HG03432 (cell line): ENCODE results near the gene TXN2.
A peak's percentile ranks its signal among the peaks of the same experiment; 100 is the strongest.
"Not testable (repeated sequence)": the region's sequence is repeated elsewhere in the genome, so short reads cannot be mapped to it uniquely, and the experiment has no call there.

ENCODE experiments used
- ATAC-seq: cut with Tn5 transposase; IDR thresholded peaks from one replicate; pipeline ENCODE4 v1.9.1; 2021; ENCODE audit warnings: mild to moderate bottlenecking, moderate library complexity; ENCODE audit not compliant: unreplicated experiment

Gene TXN2

GRCh38 chr22:36456464-36456845, 25.0 kb downstream of the TXN2 start:
- ATAC-seq: no peak

DNA sequence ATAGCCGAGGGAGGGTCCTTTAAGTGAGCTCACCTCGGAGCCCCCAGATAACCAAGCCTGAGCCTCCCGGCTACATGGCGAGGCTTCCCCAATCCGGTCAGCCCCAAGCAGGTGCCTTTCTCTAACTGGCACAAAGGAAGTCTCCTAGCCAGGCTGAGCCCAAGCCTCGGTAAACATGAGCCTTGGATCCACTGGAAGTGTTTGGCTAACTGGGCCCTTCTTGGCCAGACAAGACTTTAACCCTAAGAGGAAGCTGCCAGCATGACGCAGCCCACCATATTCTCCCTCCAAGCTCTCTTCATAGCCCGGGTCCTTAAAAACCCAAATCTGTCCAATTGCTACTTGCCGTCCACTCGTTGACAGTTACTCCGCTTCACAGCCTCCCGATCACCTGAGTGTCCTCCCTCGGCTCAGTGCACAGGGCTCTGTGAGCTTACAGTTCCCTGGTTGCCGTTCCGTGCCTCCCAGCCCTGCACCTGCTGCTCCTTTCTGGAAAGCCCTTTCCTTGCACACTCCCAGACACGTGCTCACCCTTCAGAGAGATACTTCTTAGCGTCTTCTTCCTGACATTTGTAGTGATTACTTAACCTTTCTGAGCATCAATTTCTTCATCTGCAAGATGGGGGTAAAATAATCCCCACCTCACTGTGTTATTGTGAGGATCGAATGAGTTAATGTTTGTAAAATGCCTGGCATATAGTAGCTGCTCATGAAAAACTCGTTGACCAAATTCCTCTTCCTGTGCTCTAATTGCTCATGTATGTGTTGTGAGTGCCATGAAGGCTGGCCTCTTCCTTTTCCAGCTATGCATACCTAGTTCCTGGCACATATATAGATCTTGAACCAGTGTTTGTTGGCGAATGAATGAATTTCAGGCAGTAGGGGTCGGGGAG, 25.6 kb downstream of the TXN2 start:
- ATAC-seq: no peak

GRCh38 chr22:36454916-36455570, 26.4 kb downstream of the TXN2 start:
- ATAC-seq: peak; percentile 68

GRCh38 chr22:36453855-36454378, 27.5 kb downstream of the TXN2 start:
- ATAC-seq: no peak

GRCh38 chr22:36452978-36453607, 28.3 kb downstream of the TXN2 start:
- not testable (repeated sequence) for ATAC-seq

GRCh38 chr22:36452250-36452977, 29.0 kb downstream of the TXN2 start:
- ATAC-seq: no peak

DNA sequence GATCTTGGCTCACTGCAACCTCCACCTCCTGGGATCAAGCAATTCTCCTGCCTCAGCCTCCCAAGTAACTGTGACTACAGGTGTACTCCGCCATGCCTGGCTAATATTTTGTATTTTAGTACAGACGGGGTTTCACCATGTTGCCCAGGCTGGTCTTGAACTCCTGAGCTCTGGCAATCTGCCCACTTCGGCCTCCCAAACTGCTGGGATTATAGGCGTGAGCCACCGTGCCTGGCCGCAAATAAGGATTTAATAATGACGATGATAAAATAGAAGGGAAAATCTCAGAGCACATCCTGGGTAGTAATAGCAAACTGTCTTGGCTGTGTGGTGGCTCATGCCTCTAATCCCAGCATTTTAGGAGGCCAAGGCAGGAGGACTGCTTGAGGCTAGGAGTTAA, 30.5 kb downstream of the TXN2 start:
- not testable (repeated sequence) for ATAC-seq

DNA sequence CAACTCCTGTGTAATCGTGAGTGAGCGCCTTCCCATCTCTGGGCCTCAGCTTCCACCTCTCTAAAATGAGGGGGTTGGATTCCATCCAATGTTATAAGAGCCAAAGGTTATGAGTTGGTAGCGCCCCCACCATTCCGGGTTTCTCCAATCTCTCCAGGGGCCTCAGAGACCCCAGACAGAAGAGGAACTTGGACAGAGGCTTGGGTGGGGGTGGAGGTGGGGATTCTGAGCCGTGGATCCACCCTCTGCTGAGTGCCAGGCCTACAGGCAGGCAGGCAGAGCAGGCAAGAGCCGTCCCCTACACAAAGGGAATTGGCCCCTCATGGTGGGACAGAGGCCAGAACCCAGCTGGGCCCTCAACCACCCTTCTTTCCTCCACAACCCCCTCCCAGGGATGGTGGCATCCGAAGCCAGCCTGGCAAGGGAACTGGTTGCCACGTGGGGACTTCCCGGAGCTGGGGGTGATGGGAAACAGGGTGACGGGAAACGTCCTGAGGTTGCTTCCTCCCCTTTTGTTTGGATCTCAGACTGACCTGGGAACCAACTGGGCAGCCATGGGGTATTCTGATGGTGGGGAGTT, 31.8 kb downstream of the TXN2 start:
- no peak for ATAC-seq

DNA sequence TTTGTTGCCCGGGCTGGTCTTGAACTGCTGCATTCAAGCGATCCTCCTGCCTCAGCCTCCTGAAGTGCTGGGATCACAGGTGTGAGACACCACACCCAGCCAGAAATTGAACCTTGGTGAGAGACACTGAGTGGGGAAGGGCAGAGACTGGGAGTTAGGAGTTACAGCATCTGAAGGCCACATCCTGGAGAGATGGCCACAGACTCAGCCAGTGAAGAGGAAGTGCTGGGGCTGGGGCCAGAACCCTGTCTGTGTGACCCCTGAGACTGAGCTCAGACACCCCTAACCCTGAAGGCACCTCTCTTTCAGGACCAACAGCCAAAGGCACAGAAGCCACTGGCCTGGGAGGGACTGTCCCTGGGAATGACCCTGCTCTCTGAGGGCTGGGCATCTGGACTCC, 33.8 kb downstream of the TXN2 start:
- no peak for ATAC-seq

DNA sequence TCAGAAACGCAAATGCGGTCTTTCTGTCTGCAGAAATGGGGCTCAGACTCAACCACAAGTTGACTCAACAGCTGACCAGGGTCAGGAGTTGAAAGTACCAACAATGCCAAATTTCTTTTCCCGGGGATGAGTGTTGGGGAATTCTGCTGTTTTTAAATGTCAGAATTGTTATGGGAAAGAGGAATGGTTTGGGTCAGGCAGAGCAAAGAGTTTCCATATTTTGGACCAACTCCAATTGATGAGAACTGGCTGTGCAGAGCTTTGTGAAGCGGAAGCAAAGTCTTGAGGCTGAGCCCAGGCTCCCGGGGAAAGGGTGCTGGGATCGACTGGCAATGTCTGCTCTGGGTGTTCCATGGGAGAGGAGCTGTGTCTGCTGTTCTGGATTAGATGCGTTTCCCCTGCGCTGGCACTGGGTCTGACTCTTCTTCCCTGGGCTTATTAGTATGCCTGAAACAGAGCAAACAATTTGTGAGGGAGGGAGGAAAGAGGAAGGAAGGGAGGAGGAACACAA, 36.2 kb downstream of the TXN2 start:
- ATAC-seq: no peak

- no peak for ATAC-seq
Observed at GRCh38 chr22:36443198-36443770, 38.2 kb downstream of the TXN2 start.

GRCh38 chr22:36442506-36443197, 38.8 kb downstream of the TXN2 start:
- no peak for ATAC-seq

GRCh38 chr22:36440429-36441002, 40.9 kb downstream of the TXN2 start:
- ATAC-seq: no peak

DNA sequence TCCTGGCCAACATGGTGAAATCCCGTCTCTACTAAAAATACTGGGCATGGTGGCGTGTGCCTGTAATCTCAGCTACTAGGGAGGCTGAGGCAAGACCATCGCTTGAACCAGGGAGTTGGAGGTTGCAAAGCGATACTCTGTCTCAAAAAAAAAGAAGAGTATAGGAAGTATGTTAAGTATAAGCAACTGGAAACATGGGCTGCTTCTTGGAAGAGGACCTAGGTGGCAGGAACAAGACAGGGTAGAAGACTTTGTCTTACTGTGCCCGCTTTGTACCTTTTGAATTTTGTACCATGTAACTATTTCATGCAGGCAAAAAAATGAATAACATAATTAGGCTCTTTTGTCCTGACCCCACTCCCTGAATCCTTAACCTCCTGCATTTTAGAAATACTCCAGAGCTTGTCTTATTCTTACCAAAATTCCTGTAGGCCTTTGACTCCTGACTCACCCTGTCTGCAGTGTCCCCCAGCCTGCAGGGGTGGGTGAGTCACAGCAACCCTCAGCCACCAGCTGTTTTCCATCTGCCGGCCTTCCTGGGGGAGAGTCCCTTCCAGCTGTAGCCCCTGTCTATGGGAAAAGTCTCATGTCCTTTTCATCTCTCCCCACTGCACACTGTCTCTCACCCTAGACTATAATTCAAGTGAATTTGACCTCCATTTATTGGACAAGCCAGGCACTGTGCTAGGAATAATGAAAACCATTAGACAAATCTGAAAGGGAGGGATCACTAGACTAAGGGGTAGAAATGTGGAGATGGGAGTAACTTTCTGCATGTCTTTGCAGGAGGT, 41.8 kb downstream of the TXN2 start:
- ATAC-seq: no peak

DNA sequence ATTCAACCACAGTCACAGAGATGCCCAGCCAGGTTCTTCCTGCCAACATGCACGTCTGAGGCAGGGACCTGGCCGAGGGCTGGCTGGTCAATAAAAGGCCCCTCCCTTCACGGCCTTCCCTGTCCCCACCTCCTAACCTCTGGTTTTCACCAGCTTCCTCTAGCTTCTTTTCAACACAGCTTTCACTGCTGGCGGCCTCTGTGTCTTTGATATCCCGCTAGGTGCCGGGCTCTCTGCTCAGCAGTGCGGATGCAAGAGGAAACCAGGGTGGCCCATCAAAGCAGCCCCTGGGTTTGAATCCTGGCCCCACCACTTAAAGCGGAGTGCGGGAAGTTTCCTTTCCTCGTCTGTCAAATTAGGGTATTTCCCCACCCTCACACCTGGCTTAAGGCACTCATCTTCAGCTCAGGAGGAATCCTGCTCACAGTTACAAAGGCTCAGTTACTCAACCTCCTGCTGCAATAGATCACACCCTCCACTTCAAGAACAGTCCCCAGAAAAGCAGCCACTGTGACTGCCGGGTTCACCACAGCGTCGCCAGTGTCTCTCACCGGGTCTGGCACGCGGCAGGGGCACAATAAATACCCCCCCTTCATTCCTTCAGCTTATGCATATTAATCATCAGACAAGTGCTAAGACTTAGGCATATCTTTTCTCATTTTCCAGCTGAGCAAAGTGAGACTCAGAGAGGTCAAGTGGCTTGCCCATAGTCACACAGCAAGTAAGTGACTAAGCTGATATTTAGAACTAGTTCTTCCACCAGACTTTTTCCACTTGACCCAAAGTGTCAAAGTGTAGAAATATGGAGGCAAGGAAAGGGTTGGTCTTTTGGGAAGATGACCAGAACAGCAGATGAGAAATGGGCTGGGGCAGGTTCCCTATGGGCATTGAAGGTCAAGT, 45.7 kb downstream of the TXN2 start:
- peak; percentile 65 for ATAC-seq

DNA sequence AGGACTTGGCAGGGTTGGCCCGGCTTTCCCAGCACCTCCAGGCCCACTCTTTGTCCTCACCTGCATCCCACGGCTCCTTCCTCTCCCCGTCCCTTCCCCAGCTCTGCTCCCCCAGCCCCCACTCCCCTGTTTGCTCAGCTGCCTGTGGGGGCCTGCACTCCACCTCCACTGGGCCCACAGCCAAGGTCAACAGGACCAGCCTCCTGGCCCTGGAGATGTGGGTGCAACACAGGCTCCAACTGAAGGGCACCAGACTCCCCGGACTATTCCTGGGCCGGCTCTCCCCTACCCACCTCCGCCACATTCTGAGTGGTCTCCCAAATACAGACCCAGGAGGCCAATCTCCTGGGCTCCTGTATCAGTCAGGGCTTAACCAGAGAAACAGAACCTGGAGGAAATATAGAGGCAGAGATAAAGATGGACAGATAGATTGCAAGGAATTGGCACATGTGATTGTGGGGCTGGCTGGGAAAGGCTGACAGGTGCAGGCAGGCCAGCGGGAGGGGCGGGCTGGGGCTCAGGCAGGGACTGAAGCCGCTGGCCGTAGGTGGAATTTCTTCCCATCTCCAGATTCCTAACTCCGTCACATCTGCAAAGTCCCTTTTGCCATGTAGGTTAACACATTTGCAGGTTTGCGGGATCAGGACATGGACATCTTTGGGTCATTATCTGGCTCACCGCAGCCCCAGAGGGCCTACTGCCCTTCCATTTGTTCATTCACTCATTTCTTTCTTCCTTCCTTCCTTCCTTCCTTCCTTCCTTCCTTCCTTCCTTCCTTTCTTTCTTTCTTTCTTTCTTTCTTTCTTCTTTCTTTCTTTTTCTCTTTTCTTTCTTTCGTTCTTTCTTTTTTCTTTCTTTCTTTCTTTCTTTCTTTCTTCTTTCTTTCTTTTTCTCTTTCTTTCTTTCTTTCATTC, 47.9 kb downstream of the TXN2 start:
- ATAC-seq: no peak
